Measurements from ENCODE around the gene YY1.

GRCh38 chr14:100296106-100296651 is 57.2 kb downstream of the YY1 start:
- TF ChIP-seq CTCF (IDR thresholded peaks at IDR 0.05): no peak
- TF ChIP-seq POLR2A (IDR thresholded peaks at IDR 0.05): no peak

Data from right lobe of liver (tissue), 4 donors.